Pons (tissue), 1 donor: ENCODE data around the gene SCARF2.

Experiments
- DNase-seq: peaks from one replicate; pipeline ENCODE4 v3.0.0-alpha.2; 2016; ENCODE audit warnings: low spot score

Gene SCARF2

DNA sequence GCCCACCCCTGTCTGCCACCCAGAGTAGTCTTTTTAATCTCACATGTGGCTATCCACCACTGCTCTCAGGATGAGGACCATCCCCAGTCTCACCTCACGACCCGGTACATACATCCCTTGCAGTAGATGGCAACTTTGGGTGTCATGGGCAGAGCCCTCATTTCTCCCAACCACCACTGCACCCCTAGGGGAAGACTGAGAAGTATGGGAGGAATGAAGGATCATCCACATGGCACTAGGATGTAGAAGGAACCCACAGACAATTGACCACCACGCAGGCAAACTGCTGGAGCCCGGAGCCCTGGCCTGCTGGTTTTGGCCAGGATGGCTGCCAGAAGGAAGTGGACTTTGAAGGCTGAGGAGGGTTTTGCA is 1.9 kb upstream of the SCARF2 start:
- no peak for DNase-seq

GRCh38 chr22:20438678-20439492 is 1.3 kb upstream of the SCARF2 start:
- DNase-seq = no peak

GRCh38 chr22:20438427-20438677 is 727 bp upstream of the SCARF2 start:
- no peak for DNase-seq

- DNase-seq = no peak
These were observed 635 bp downstream of the SCARF2 start for GRCh38 chr22:20436768-20437612.

- no peak for DNase-seq
These were observed 1.3 kb downstream of the SCARF2 start for GRCh38 chr22:20436307-20436767.

- DNase-seq = no peak
These were observed 2.0 kb downstream of the SCARF2 start for GRCh38 chr22:20435436-20436306.

- DNase-seq = no peak
These were observed 2.9 kb downstream of the SCARF2 start for GRCh38 chr22:20434773-20435172.

DNA sequence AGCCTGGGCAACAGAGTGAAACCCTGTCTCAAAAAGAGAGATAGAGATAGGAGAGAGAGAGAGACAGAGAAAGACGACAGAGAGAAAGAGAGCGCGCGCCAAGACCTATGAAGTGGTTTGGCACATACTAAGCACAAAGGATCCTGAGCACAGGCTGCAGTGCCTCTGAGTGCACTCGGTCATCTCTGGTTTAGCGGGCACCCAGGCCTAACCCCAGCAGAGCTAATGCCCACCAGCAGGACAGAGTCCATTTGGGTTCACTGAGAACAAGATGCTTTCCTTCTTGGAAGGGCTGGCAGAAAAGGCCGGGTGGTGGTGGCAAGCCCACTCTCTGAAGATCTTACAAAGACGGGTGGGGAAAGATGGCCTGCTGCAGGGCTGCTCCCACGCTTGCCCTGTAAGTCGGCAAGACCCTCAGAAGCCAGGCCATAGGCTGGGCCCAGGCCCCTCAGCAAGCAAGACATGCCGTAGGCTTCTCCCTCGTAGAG is 3.3 kb downstream of the SCARF2 start:
- DNase-seq = no peak

DNA sequence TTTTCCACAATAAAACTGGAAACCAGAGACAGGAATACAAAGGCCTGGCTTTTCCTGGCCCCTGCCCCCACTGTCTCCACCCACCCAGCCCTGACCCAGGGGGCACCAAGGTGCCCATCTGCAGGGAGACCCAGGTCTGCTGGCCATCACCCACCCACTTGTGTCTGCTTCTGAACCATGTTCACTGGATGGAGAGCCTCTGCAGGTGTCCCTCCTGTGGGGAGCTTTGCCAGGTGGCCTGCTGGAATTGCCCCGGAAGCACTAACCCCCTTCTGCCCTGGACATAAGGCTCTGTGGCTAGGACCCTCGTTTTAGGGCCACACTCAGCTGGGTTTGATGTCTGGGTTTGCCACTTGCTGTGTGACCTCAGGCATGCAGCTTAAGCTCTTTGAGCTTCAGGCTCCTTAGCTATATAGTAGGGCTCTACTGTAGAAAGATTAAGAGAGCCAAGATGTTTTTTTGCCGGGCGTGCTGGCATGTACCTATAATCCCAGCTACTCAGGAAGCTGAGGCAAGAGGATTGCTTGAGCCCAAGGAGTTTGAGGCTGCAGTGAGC is 3.9 kb downstream of the SCARF2 start:
- no peak for DNase-seq

GRCh38 chr22:20433191-20433590 is 4.4 kb downstream of the SCARF2 start:
- DNase-seq = no peak

DNA sequence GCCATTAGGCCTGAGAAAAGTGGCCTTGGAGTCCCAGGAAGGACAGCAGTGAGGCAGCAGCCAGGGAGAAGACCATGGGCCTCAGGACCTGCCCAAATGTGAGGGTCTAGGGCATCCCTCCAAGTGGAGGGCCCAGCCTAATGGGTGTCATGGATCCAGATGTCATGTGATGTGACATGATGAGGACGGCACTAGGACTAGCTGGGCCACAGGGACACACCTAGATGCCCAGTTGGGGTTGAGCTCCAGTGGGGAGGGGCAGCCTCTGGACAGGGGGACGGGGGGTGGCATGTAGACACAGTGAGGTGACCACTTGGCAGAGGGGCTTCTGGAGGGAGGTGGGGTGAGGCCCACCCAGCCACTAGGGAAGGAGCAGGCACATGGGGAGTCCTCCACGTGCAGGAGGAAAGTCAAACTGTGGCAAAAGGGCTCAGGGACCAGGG is 5.4 kb downstream of the SCARF2 start:
- DNase-seq = no peak

DNA sequence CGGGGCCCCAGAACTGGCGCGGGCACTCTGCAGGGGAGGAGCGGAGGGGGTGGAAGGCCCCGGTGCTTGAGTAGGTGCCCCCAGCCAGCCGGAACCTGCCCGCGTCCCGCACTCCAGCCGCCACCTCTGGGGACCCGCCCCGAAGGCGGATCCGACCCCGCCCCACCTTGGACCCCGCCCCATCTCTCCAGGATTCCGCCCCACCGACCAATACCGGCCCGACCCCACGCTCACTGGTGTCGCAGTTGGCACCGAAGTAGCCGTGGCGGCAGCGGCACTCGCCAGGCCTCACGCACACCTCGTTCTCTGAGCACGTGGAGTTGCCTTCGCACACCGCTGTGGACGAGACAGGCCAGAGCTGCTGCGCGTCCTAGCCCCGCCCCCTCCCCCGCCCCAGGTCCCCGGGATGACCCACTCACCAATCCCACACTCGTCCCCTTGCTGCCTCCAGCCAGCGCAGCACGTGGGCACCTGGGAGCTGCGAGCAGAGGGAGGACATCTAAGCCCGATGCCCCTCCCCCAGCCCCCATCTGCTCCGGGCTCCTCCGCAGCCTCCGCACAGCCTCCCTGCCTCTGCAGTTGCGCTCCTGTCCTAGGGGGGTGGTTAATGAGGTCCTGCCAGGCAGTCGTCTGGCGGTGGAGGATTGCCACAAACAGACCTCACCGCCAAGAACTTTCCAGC is 6.0 kb downstream of the SCARF2 start:
- DNase-seq = no peak

GRCh38 chr22:20430720-20431510 is 6.7 kb downstream of the SCARF2 start:
- DNase-seq = no peak

GRCh38 chr22:20430101-20430719 is 7.4 kb downstream of the SCARF2 start:
- no peak for DNase-seq

- DNase-seq = no peak
These were observed 8.1 kb downstream of the SCARF2 start for GRCh38 chr22:20429254-20430100.

DNA sequence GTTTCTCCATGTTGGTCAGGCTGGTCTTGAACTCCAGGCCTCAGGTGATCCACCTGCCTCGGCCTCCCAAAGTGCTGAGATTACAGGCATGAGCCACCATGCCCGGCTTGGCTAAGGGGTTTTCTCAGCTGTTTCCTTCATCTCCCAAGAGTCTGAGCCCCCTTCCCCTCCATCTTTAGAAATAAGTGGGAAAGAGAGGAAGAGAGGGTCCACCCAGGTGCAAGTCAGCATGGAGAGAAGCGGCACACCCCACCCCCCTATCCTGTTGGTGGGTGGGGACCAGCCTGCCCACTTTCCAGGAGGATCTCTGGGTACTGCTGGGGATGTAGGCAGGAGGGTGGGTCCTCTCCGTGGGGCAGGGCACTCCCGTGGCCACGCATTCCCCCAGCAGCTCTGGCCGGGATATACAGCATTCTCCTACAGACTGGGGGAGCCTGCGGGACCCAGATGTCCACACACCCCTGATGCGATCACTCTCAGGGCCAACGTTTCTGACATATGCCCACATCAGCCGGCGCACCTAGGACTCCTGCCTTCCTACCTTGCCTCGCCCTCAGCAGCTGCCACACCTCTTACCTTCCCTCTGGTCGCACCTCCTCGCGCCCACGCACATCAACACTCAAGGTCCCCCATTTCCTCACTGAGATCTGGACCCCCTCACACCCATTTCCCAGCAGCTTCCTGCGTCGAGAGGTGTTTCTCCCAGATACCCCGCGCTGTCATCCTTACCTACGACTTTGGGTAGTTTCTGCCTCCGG is 8.9 kb downstream of the SCARF2 start:
- no peak for DNase-seq

GRCh38 chr22:20427945-20428417 is 9.6 kb downstream of the SCARF2 start:
- DNase-seq = no peak
